Muscle of leg (tissue), 16 donors: ENCODE measurements around the gene HCLS1. TPM values are rescaled to one million over a fixed set of nuclear protein-coding genes. Genes with fewer than 3 reads are reported as not detected.

Experiments
- DNase-seq: peaks from one replicate; pipeline ENCODE4 v3.0.0; 2013
- H3K27ac ChIP-seq: one replicate; pipeline ENCODE4 v1.5.1; 2013; ENCODE audit warnings: mild to moderate bottlenecking, low read length, control low read depth
- H3K27me3 ChIP-seq: one replicate; pipeline ENCODE4 v1.6.1; 2013; ENCODE audit warnings: low read length; ENCODE audit not compliant: control insufficient read depth, insufficient read depth
- H3K36me3 ChIP-seq: one replicate; pipeline ENCODE4 v1.6.1; 2013; ENCODE audit warnings: low read length; ENCODE audit not compliant: control insufficient read depth, insufficient read depth
- H3K4me1 ChIP-seq: one replicate; pipeline ENCODE4 v1.6.1; 2013; ENCODE audit warnings: low read length; ENCODE audit not compliant: control insufficient read depth, insufficient read depth
- H3K4me3 ChIP-seq: one replicate; pipeline ENCODE4 v1.5.1; 2013; ENCODE audit warnings: low read length, control low read depth
- H3K9me3 ChIP-seq: replicated peaks from 2 replicates; pipeline ENCODE4 v1.6.1; 2013; ENCODE audit warnings: low read depth, low read length; ENCODE audit not compliant: control insufficient read depth
- WGBS: methylation state at CpG from one replicate; pipeline ENCODE4 v1.1.5; 2013; ENCODE audit warnings: missing lambda C conversion rate; ENCODE audit not compliant: insufficient coverage; 5-methylcytosine and 5-hydroxymethylcytosine counted together
- long read RNA-seq, 11 donors: transcript quantifications; one replicate each; lab custom pipeline, GENCODE V29; 2026
- polyA plus RNA-seq, 8 donors: library from polyadenylated mRNA; unstranded; fragments of 120-200 nt; gene quantifications; one replicate each; pipeline versions ENCODE4 v1.2.1 to v1.2.3, GENCODE V29; 2013; ENCODE audit warnings: inconsistent platforms in 1 of 8, low replicate concordance in 1 of 8; ENCODE audit not compliant: insufficient read length in 8 of 8, insufficient read depth in 1 of 8
- total RNA-seq: library from RNA; stranded (reverse); fragments of 120-200 nt; gene quantifications from one replicate; pipeline ENCODE4 v1.2.4, GENCODE V29; 2013

Gene HCLS1, protein sequence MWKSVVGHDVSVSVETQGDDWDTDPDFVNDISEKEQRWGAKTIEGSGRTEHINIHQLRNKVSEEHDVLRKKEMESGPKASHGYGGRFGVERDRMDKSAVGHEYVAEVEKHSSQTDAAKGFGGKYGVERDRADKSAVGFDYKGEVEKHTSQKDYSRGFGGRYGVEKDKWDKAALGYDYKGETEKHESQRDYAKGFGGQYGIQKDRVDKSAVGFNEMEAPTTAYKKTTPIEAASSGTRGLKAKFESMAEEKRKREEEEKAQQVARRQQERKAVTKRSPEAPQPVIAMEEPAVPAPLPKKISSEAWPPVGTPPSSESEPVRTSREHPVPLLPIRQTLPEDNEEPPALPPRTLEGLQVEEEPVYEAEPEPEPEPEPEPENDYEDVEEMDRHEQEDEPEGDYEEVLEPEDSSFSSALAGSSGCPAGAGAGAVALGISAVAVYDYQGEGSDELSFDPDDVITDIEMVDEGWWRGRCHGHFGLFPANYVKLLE
- total RNA-seq (4.1 TPM), polyA plus RNA-seq (1 to 10 TPM; 5.9 to 9.7 (median 8.0) TPM)
- long read RNA-seq, donor 1, partial matches to known transcripts, result 0 of 1 reads
- long read RNA-seq, donor 1, other reads (novel, unspliced or antisense), result 0 of 1 reads
- long read RNA-seq, donor 2, result 0 reads
- long read RNA-seq, donor 3, partial matches to known transcripts, result 0 of 3 reads
- long read RNA-seq, donor 3, other reads (novel, unspliced or antisense), result 0 of 3 reads
- long read RNA-seq, donor 4, result 0 reads
- long read RNA-seq, donor 5, partial matches to known transcripts, result 0 of 2 reads
- long read RNA-seq, donor 5, other reads (novel, unspliced or antisense), result 0 of 2 reads
- long read RNA-seq, donor 6, partial matches to known transcripts, result 0 of 2 reads
- long read RNA-seq, donor 6, other reads (novel, unspliced or antisense), result 0 of 2 reads
- long read RNA-seq, donor 7, partial matches to known transcripts, result 0 of 1 reads
- long read RNA-seq, donor 7, other reads (novel, unspliced or antisense), result 0 of 1 reads
- long read RNA-seq, donor 8, partial matches to known transcripts, result 0 of 1 reads
- long read RNA-seq, donor 8, other reads (novel, unspliced or antisense), result 0 of 1 reads
- long read RNA-seq, donor 9, partial matches to known transcripts, result 0 of 2 reads
- long read RNA-seq, donor 9, other reads (novel, unspliced or antisense), result 0 of 2 reads
- long read RNA-seq, donor 10, partial matches to known transcripts, result 0 of 2 reads
- long read RNA-seq, donor 10, other reads (novel, unspliced or antisense), result 0 of 2 reads
- long read RNA-seq, donor 11, result 0 reads

- H3K4me1 ChIP-seq, result peaks cover 19% of the 10 kb centered on the region
- peak within 1 kb of the TSS; percentile 14 for H3K4me3 ChIP-seq
- DNase-seq, result peak; percentile 69
- no peaks in the 10 kb centered on the region for H3K27me3 ChIP-seq
- 60% methylated on average over 6 of the region's 9 CpGs for WGBS
- H3K27ac ChIP-seq, result peak within 1 kb of the TSS; percentile 73
- H3K36me3 ChIP-seq, result peaks cover 29% of the 10 kb centered on the region
- no peaks in the 10 kb centered on the region for H3K9me3 ChIP-seq
These were observed at the start of gene HCLS1 for GRCh38 chr3:121660356-121661171. TSS of gene HCLS1 (minus strand) at chr3:121660903. CDS start at chr3:121658347, 2,556 bp downstream.

GRCh38 chr3:121710347-121710746, 49.6 kb upstream of the HCLS1 start:
- H3K36me3 ChIP-seq, result peaks cover 19% of the 10 kb centered on the region
- no peak overlapping the region for H3K4me3 ChIP-seq
- H3K9me3 ChIP-seq, result no peaks in the 10 kb centered on the region
- no CpG with 5 or more reads among the region's 1 CpG for WGBS
- DNase-seq, result no peak
- no peaks in the 10 kb centered on the region for H3K27me3 ChIP-seq
- no peaks in the 10 kb centered on the region for H3K4me1 ChIP-seq
- no peak overlapping the region for H3K27ac ChIP-seq

DNA sequence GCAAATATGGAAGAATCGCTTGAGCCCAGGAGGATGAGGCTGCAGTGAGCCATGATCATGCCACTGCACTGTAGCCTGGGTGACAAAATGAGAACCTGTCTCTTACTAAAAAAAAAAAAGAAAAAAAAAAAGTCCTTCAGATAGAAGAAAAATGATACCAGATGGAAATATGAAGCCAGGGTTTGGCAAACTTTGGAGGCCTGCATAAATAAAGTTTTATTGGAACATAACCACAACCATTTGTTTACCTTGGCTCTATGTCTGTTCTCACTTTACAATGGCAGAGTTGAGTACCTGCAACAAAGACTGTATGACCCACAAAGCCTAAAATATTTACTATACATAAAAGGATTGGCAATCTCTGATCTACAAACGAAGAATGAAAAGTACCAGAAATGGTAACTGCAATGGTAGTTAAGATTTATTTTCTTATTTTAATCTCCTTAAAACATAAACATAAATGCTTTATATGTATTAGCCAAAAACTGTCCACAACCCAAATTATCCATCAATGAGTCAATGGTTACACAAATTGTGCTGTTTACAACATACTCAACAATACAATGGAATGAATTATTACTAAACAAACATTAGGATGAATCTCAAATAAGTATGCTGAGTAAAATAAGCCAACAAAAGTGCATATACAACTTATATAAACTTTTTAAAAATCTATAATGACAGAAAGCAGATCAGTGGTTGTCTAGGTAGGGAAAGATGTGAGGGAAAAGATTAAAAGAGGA, 47.0 kb upstream of the HCLS1 start:
- Histone ChIP-seq H3K27ac (no peak overlapping the region), H3K27me3 (no peaks in the 10 kb centered on the region), H3K4me3 (no peak overlapping the region), H3K9me3 (peaks cover 3% of the 10 kb centered on the region), H3K4me1 (no peaks in the 10 kb centered on the region), H3K36me3 (peaks cover 16% of the 10 kb centered on the region)
- WGBS, result no CpG with 5 or more reads among the region's 2 CpGs
- DNase-seq, result no peak

GRCh38 chr3:121705541-121705940, 44.8 kb upstream of the HCLS1 start:
- Histone ChIP-seq H3K27me3 (no peaks in the 10 kb centered on the region), H3K4me1 (no peaks in the 10 kb centered on the region), H3K36me3 (peaks cover 16% of the 10 kb centered on the region), H3K9me3 (peaks cover 3% of the 10 kb centered on the region), H3K4me3 (no peak overlapping the region), H3K27ac (no peak overlapping the region)
- no peak for DNase-seq
- WGBS, result 100% methylated on average over 4 of the region's 5 CpGs

- Histone ChIP-seq H3K27me3 (no peaks in the 10 kb centered on the region), H3K4me1 (no peaks in the 10 kb centered on the region), H3K27ac (no peak overlapping the region), H3K9me3 (peaks cover 3% of the 10 kb centered on the region), H3K36me3 (peaks cover 13% of the 10 kb centered on the region), H3K4me3 (no peak overlapping the region)
- no CpG with 5 or more reads among the region's 5 CpGs for WGBS
- DNase-seq, result no peak
These were observed 43.3 kb upstream of the HCLS1 start for GRCh38 chr3:121703973-121704372.

DNA sequence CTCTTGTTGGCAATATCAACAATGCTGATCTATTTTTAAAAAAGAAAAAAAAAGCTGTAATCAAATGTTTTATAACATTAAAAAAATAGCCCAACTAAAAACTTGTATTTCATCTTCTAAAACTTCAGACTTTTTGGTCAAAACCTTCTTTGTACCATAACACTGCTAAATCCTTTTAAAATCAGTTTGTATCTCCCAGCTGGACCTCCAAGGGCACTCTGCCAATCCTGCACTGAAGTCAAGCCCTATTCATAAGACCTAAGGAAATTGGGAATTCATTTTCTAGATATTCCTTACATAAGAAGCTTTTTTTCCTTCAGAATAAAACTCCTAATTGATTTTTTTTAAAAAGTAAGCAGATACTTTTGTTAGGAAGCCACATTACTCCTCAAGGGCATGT, 38.2 kb upstream of the HCLS1 start:
- Histone ChIP-seq H3K36me3 (peaks cover 23% of the 10 kb centered on the region), H3K27me3 (no peaks in the 10 kb centered on the region), H3K4me1 (no peaks in the 10 kb centered on the region), H3K4me3 (no peak overlapping the region), H3K27ac (no peak overlapping the region), H3K9me3 (no peaks in the 10 kb centered on the region)
- peak; percentile 54 for DNase-seq

DNA sequence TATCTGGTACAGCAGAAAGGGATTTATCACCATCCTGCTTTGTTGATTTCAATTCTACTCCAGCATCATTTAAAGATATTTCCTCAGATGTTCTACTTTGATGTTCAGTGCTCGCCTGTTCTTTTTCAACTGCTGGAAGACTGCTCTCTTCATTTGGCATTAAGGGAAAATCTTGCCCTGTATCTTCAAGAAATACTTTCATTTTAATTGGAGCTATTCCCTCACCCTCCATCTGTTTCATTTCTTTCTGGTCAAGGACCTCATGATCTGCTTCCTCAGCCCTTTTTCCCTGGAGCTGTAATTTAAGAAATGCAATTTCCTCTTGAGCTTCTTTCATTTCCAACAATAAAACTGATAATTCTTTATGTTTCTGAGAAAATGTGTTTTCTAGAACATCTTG, 37.8 kb upstream of the HCLS1 start:
- Histone ChIP-seq H3K27ac (no peak overlapping the region), H3K9me3 (no peaks in the 10 kb centered on the region), H3K27me3 (no peaks in the 10 kb centered on the region), H3K4me3 (no peak overlapping the region), H3K36me3 (peaks cover 23% of the 10 kb centered on the region), H3K4me1 (no peaks in the 10 kb centered on the region)
- 89% methylated on average over 1 of the region's 1 CpG for WGBS
- DNase-seq, result no peak

- peak; percentile 27 for DNase-seq
- WGBS, result 60% methylated on average over 2 of the region's 3 CpGs
These were observed 35.5 kb upstream of the HCLS1 start for GRCh38 chr3:121696186-121696585.

More at GRCh38 chr3:121696186-121696585, 35.5 kb upstream of the HCLS1 start:
- H3K9me3 ChIP-seq, result no peaks in the 10 kb centered on the region
- H3K4me1 ChIP-seq, result no peaks in the 10 kb centered on the region
- H3K36me3 ChIP-seq, result peaks cover 32% of the 10 kb centered on the region
- H3K27me3 ChIP-seq, result no peaks in the 10 kb centered on the region
- H3K27ac ChIP-seq, result no peak overlapping the region
- no peak overlapping the region for H3K4me3 ChIP-seq
